ENCODE results near the gene ZSWIM3. TPM values are rescaled to one million over a fixed set of nuclear protein-coding genes. Genes with fewer than 3 reads are reported as not detected.

Gene ZSWIM3
- total and polyA plus RNA-seq, 2 of the 13 experiments (the other 11 are each of a cell fraction or from before 2014, with no cell fraction given), result 5.2 to 5.8 TPM

- TF ChIP-seq DZIP1 (CRISPR knock-in tag; IDR thresholded peaks at IDR 0.05) (no peak), ZNF784 (CRISPR knock-in tag; IDR thresholded peaks at IDR 0.05; ENCODE audit: borderline replicate concordance) (no peak), MEF2D (CRISPR knock-in tag; IDR thresholded peaks at IDR 0.05) (peak; percentile 69; the same call in 1 of the 2 replicates), PAX8 (CRISPR knock-in tag; IDR thresholded peaks at IDR 0.05; ENCODE audit: borderline replicate concordance) (no peak), ZNF569 (CRISPR knock-in tag; IDR thresholded peaks at IDR 0.05; ENCODE audit: borderline replicate concordance) (no peak), FOXA1 (IDR thresholded peaks at IDR 0.05) (no peak), FOXA1 (CRISPR knock-in tag; IDR thresholded peaks at IDR 0.05) (peak; percentile 28; the same call in 1 of the 2 replicates), ZNF605 (CRISPR knock-in tag; IDR thresholded peaks at IDR 0.05) (no peak), ZNF687 (CRISPR knock-in tag; IDR thresholded peaks at IDR 0.05) (peak; percentile 42), ARNT (IDR thresholded peaks at IDR 0.05) (no peak), ZNF280D (CRISPR knock-in tag; IDR thresholded peaks at IDR 0.05) (0 out of 2 replicates have a peak, but pooled peaks have one; percentile 24), STAG1 (CRISPR knock-in tag; IDR thresholded peaks at IDR 0.05) (no peak), ZNF281 (CRISPR knock-in tag; IDR thresholded peaks at IDR 0.05; ENCODE audit: borderline replicate concordance) (peak; percentile 63; the same call in 1 of the 2 replicates), MAZ (IDR thresholded peaks at IDR 0.05; ENCODE audit: borderline replicate concordance, low read depth, low read length) (no peak), MAZ (CRISPR knock-in tag; IDR thresholded peaks at IDR 0.05; ENCODE audit: low read depth) (no peak), ZNF607 (CRISPR knock-in tag; IDR thresholded peaks at IDR 0.05; ENCODE audit: borderline replicate concordance) (0 out of 2 replicates have a peak, but pooled peaks have one; percentile 26)
Measured at GRCh38 chr20:45872626-45873025, 15.2 kb downstream of the ZSWIM3 start (continued).

Measured in HepG2 (cell line).